ENCODE measurements around the gene JOSD1.
A peak's percentile ranks its signal among the peaks of the same experiment; 100 is the strongest.

The JOSD1 gene

GRCh38 chr22:38700270-38700788 lies 414 bp downstream of the JOSD1 start:
- no peak for TF ChIP-seq CTCF (IDR thresholded peaks at IDR 0.05; ENCODE audit: control insufficient read depth, insufficient read depth, low read depth, low read length, missing control alignments)
- H3K4me3 ChIP-seq (ENCODE audit: control insufficient read depth, low read depth, low read length) = peak overlapping the region; percentile 50
- DNase-seq (ENCODE audit: low read depth) = no peak

- DNase-seq (ENCODE audit: low read depth) = no peak
- peak overlapping the region; percentile 50 for H3K4me3 ChIP-seq (ENCODE audit: control insufficient read depth, low read depth, low read length)
- peak; percentile 7 for TF ChIP-seq CTCF (IDR thresholded peaks at IDR 0.05; ENCODE audit: control insufficient read depth, insufficient read depth, low read depth, low read length, missing control alignments)
Measured at GRCh38 chr22:38699784-38700183, 959 bp downstream of the JOSD1 start.

- DNase-seq (ENCODE audit: low read depth) = no peak
- no peak for TF ChIP-seq CTCF (IDR thresholded peaks at IDR 0.05; ENCODE audit: control insufficient read depth, insufficient read depth, low read depth, low read length, missing control alignments)
- peak overlapping the region; percentile 50 for H3K4me3 ChIP-seq (ENCODE audit: control insufficient read depth, low read depth, low read length)
Measured at GRCh38 chr22:38699143-38699542, 1.6 kb downstream of the JOSD1 start.

GRCh38 chr22:38698407-38699094 lies 2.2 kb downstream of the JOSD1 start:
- DNase-seq (ENCODE audit: low read depth) = no peak
- H3K4me3 ChIP-seq (ENCODE audit: control insufficient read depth, low read depth, low read length) = peak overlapping the region; percentile 50; the same call in 1 of the 2 replicates
- TF ChIP-seq CTCF (IDR thresholded peaks at IDR 0.05; ENCODE audit: control insufficient read depth, insufficient read depth, low read depth, low read length, missing control alignments) = no peak

- no peak overlapping the region for H3K4me3 ChIP-seq (ENCODE audit: control insufficient read depth, low read depth, low read length)
- no peak for TF ChIP-seq CTCF (IDR thresholded peaks at IDR 0.05; ENCODE audit: control insufficient read depth, insufficient read depth, low read depth, low read length, missing control alignments)
- DNase-seq (ENCODE audit: low read depth) = no peak
Measured at GRCh38 chr22:38697425-38698089, 3.2 kb downstream of the JOSD1 start.

GRCh38 chr22:38696606-38697424 lies 3.9 kb downstream of the JOSD1 start:
- TF ChIP-seq CTCF (IDR thresholded peaks at IDR 0.05; ENCODE audit: control insufficient read depth, insufficient read depth, low read depth, low read length, missing control alignments) = no peak
- peak; percentile 48 for DNase-seq (ENCODE audit: low read depth)
- no peak overlapping the region for H3K4me3 ChIP-seq (ENCODE audit: control insufficient read depth, low read depth, low read length)

All from AG09309 (cell line).